HEK293T (cell line): ENCODE results near the gene WRNIP1.

Experiments
- BHLHE40 ChIP-seq: fragments of 450-650 bp; IDR thresholded peaks from 2 replicates; pipeline ENCODE4 v1.6.1; 2016; ENCODE audit warnings: mild to moderate bottlenecking, moderate library complexity, borderline replicate concordance
- ELF4 ChIP-seq: fragments of 450-650 bp; IDR thresholded peaks from 2 replicates; pipeline ENCODE4 v1.6.1; 2017; ENCODE audit warnings: antibody characterized with exemption
- FOXA1 ChIP-seq: fragments of 450-650 bp; IDR thresholded peaks from 2 replicates; pipeline ENCODE4 v1.6.1; 2016; ENCODE audit warnings: mild to moderate bottlenecking
- HDGF ChIP-seq: fragments of 450-650 bp; IDR thresholded peaks from 2 replicates; pipeline ENCODE4 v1.6.1; 2017; ENCODE audit warnings: antibody characterized with exemption, borderline replicate concordance
- NFRKB ChIP-seq: fragments of 450-650 bp; IDR thresholded peaks from 2 replicates; pipeline ENCODE4 v1.6.1; 2016; ENCODE audit warnings: mild to moderate bottlenecking, moderate library complexity
- SP1 ChIP-seq: fragments of 450-650 bp; IDR thresholded peaks from 2 replicates; pipeline ENCODE4 v1.6.1; 2017
- TARDBP ChIP-seq: fragments of 450-650 bp; IDR thresholded peaks from 2 replicates; pipeline ENCODE4 v1.6.1; 2016
- ZNF384 ChIP-seq: fragments of 450-650 bp; IDR thresholded peaks from 2 replicates; pipeline ENCODE4 v1.6.1; 2016

GRCh38 chr6:2798586-2799134, 33.5 kb downstream of the WRNIP1 start:
- TF ChIP-seq ELF4, result no peak
- TF ChIP-seq FOXA1, result no peak
- no peak for TF ChIP-seq BHLHE40
- TF ChIP-seq SP1, result no peak
- no peak for TF ChIP-seq NFRKB
- no peak; the same call in 1 of the 2 replicates for TF ChIP-seq ZNF384
- no peak for TF ChIP-seq HDGF
- no peak for TF ChIP-seq TARDBP
